Cardiac septum (tissue), 1 donor: Measurements from ENCODE around the gene LOC101059915. TPM values are rescaled to one million over a fixed set of nuclear protein-coding genes. Genes with fewer than 3 reads are reported as not detected.
"Not testable (repeated sequence)": the region's sequence is repeated elsewhere in the genome, so short reads cannot be mapped to it uniquely, and the experiment has no call there.

Source experiments
- DNase-seq: peaks from one replicate; pipeline ENCODE4 v3.0.0-alpha.2; 2020; ENCODE audit warnings: low spot score
- intact Hi-C: fragments of 100-400 bp; cut with DNase I; formaldehyde crosslinking; loops from one replicate; pipeline ENCODE4 v1.14.0; 2022
- total RNA-seq: library from RNA; stranded (reverse); fragmentation: NEBNext Ultra II Directional; extraction: Animal tissue kit (Norgen Biotek cat#: 25700); gene quantifications from one replicate; pipeline ENCODE4 v1.2.1, GENCODE V29; 2021
- donor health status: DM: no; HTN: no; CAD: no.

The LOC101059915 gene

GRCh38 chrX:71720289-71720886 is 53.0 kb downstream of the LOC101059915 start:
- DNase-seq, intact Hi-C loops: not testable (repeated sequence)

Other genes starting within 250 kb of the LOC101059915 start
- gene OGT, start 134.4 kb upstream of the LOC101059915 start, total RNA-seq, result 88.0 TPM
- gene GCNA, start 89.1 kb upstream of the LOC101059915 start, total RNA-seq, result 1.4 TPM
- 0.13 TPM for gene CXCR3, start 49.0 kb upstream of the LOC101059915 start, total RNA-seq
- gene CXorf49, start 50.7 kb downstream of the LOC101059915 start, total RNA-seq, result not detected
- gene CXorf49B, start 95.8 kb downstream of the LOC101059915 start, total RNA-seq, result not detected
- gene NHSL2, start 243.3 kb downstream of the LOC101059915 start, total RNA-seq, result 6.7 TPM